ENCODE measurements around the gene NTM.

GRCh38 chr11:132342408-132342807, 972.0 kb downstream of the NTM start:
- no peak for TF ChIP-seq POLR2A (IDR thresholded peaks at IDR 0.05)
- TF ChIP-seq, protein P1, sequence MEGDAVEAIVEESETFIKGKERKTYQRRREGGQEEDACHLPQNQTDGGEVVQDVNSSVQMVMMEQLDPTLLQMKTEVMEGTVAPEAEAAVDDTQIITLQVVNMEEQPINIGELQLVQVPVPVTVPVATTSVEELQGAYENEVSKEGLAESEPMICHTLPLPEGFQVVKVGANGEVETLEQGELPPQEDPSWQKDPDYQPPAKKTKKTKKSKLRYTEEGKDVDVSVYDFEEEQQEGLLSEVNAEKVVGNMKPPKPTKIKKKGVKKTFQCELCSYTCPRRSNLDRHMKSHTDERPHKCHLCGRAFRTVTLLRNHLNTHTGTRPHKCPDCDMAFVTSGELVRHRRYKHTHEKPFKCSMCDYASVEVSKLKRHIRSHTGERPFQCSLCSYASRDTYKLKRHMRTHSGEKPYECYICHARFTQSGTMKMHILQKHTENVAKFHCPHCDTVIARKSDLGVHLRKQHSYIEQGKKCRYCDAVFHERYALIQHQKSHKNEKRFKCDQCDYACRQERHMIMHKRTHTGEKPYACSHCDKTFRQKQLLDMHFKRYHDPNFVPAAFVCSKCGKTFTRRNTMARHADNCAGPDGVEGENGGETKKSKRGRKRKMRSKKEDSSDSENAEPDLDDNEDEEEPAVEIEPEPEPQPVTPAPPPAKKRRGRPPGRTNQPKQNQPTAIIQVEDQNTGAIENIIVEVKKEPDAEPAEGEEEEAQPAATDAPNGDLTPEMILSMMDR (IDR thresholded peaks at IDR 0.05) = no peak

Data from Peyer's patch (tissue), 4 donors.